Inflammatory macrophage treated with lipopolysaccharide for 4 hours (primary cell): ENCODE results near the gene GPR143.
"Not testable (repeated sequence)": the region's sequence is repeated elsewhere in the genome, so short reads cannot be mapped to it uniquely, and the experiment has no call there.

Experiments used
- DNase-seq: peaks from one replicate; pipeline ENCODE4 v3.0.0-alpha.2; 2020

GPR143 gene

GRCh38 chrX:9765737-9766097, at the start of gene GPR143:
TSS of gene GPR143 (minus strand) at chrX:9765847. CDS start at chrX:9765817, 30 bp downstream.
- DNase-seq, result no peak

- DNase-seq, result not testable (repeated sequence)
Observed at GRCh38 chrX:9811086-9811485, 45.4 kb upstream of the GPR143 start.

GRCh38 chrX:9809876-9810275, 44.2 kb upstream of the GPR143 start:
- not testable (repeated sequence) for DNase-seq

GRCh38 chrX:9807355-9808182, 41.9 kb upstream of the GPR143 start:
- no peak for DNase-seq

GRCh38 chrX:9805956-9806355, 40.3 kb upstream of the GPR143 start:
- DNase-seq, result no peak

GRCh38 chrX:9804444-9804843, 38.8 kb upstream of the GPR143 start:
- DNase-seq, result no peak

GRCh38 chrX:9802737-9803136, 37.1 kb upstream of the GPR143 start:
- no peak for DNase-seq

GRCh38 chrX:9797384-9798360, 32.0 kb upstream of the GPR143 start:
- DNase-seq, result no peak

- no peak for DNase-seq
Observed at GRCh38 chrX:9794495-9794894, 28.8 kb upstream of the GPR143 start.

- DNase-seq, result no peak
Observed at GRCh38 chrX:9790866-9791265, 25.2 kb upstream of the GPR143 start.

- no peak for DNase-seq
Observed at GRCh38 chrX:9789555-9789954, 23.9 kb upstream of the GPR143 start.

GRCh38 chrX:9788911-9789310, 23.3 kb upstream of the GPR143 start:
- no peak for DNase-seq

GRCh38 chrX:9786798-9787635, 21.4 kb upstream of the GPR143 start:
- no peak for DNase-seq

GRCh38 chrX:9785944-9786797, 20.5 kb upstream of the GPR143 start, which contains the start of gene SHROOM2:
TSS of gene SHROOM2 (plus strand) at chrX:9786429. CDS start at chrX:9786546, 117 bp downstream.
- no peak for DNase-seq

GRCh38 chrX:9785254-9785943, 19.8 kb upstream of the GPR143 start:
- no peak for DNase-seq

- no peak for DNase-seq
Observed at GRCh38 chrX:9784332-9784731, 18.7 kb upstream of the GPR143 start.

GRCh38 chrX:9781941-9782340, 16.3 kb upstream of the GPR143 start:
- DNase-seq, result no peak

- no peak for DNase-seq
Observed at GRCh38 chrX:9775930-9776329, 10.3 kb upstream of the GPR143 start.

- DNase-seq, result no peak
Observed at GRCh38 chrX:9772943-9773342, 7.3 kb upstream of the GPR143 start.

- DNase-seq, result no peak
Observed at GRCh38 chrX:9770319-9770718, 4.7 kb upstream of the GPR143 start.

- DNase-seq, result not testable (repeated sequence)
Observed at GRCh38 chrX:9768321-9768839, 2.7 kb upstream of the GPR143 start.
